ENCODE data around the gene FKBP6.
A peak's percentile ranks its signal among the peaks of the same experiment; 100 is the strongest.

The FKBP6 gene

GRCh38 chr7:73341877-73342276 lies 13.9 kb downstream of the FKBP6 start:
- Histone ChIP-seq H3K79me2 (ENCODE audit: low read length) (no peaks in the 10 kb centered on the region), H2AFZ (ENCODE audit: low read depth, low read length) (no peak overlapping the region)

DNA sequence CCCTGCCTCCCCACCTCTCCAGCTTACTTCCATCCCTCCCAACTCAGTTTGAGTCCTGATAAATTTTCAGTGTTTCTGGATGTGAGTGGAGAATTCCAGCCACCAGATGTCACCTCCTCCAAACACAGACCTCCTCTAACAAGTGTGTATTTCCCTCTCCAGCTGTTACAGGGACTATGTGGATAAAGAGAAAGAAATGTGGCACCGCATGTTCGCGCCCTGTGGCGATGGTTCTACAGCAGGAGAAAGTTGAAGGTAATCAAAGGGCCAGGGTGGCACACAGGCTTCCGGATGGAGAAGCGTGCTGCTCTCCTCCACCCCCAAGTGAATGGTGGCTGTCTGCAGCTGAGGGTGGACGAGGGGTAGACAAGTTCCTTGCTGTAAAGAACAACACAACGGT lies 14.7 kb downstream of the FKBP6 start:
- H3K27ac ChIP-seq (ENCODE audit: low read length) = no peak overlapping the region
- H3K4me1 ChIP-seq (ENCODE audit: low read length) = no peaks in the 10 kb centered on the region
- no peaks in the 10 kb centered on the region for H4K20me1 ChIP-seq (ENCODE audit: insufficient read depth, low read length)
- no peak overlapping the region for H3K9ac ChIP-seq (ENCODE audit: low read length)
- H3K36me3 ChIP-seq (replicated peaks; ENCODE audit: low read depth, low read length) = no peaks in the 10 kb centered on the region
- H2AFZ ChIP-seq (ENCODE audit: low read depth, low read length) = no peak overlapping the region
- no peaks in the 10 kb centered on the region for H3K9me3 ChIP-seq (ENCODE audit: insufficient read depth, low read length)
- H3K27me3 ChIP-seq (ENCODE audit: low read depth, low read length) = no peaks in the 10 kb centered on the region
- H3K4me3 ChIP-seq (ENCODE audit: low read length) = no peak overlapping the region
- H3K79me2 ChIP-seq (ENCODE audit: low read length) = no peaks in the 10 kb centered on the region
- no peak overlapping the region for H3K4me2 ChIP-seq (ENCODE audit: low read length)
- TF ChIP-seq EZH2phosphoT487 (IDR thresholded peaks at IDR 0.05; ENCODE audit: low read depth) = no peak
- no peak for TF ChIP-seq CTCF (IDR thresholded peaks at IDR 0.05; ENCODE audit: low read depth, low read length)

More at GRCh38 chr7:73341877-73342276, 13.9 kb downstream of the FKBP6 start:
- Histone ChIP-seq H3K9me3 (ENCODE audit: insufficient read depth, low read length) (no peaks in the 10 kb centered on the region), H3K4me2 (ENCODE audit: low read length) (peak overlapping the region; percentile 5; the same call in 1 of the 2 replicates), H3K36me3 (replicated peaks; ENCODE audit: low read depth, low read length) (no peaks in the 10 kb centered on the region), H3K4me3 (ENCODE audit: low read length) (no peak overlapping the region), H3K4me1 (ENCODE audit: low read length) (no peaks in the 10 kb centered on the region), H3K27ac (ENCODE audit: low read length) (no peak overlapping the region), H4K20me1 (ENCODE audit: insufficient read depth, low read length) (no peaks in the 10 kb centered on the region), H3K27me3 (ENCODE audit: low read depth, low read length) (no peaks in the 10 kb centered on the region), H3K9ac (ENCODE audit: low read length) (no peak overlapping the region)
- no peak for TF ChIP-seq CTCF (IDR thresholded peaks at IDR 0.05; ENCODE audit: low read depth, low read length)

GRCh38 chr7:73343671-73344380 lies 15.9 kb downstream of the FKBP6 start:
- H3K4me2 ChIP-seq (ENCODE audit: low read length) = no peak overlapping the region
- no peaks in the 10 kb centered on the region for H3K9me3 ChIP-seq (ENCODE audit: insufficient read depth, low read length)
- no peaks in the 10 kb centered on the region for H4K20me1 ChIP-seq (ENCODE audit: insufficient read depth, low read length)
- TF ChIP-seq EZH2phosphoT487 (IDR thresholded peaks at IDR 0.05; ENCODE audit: low read depth) (no peak), CTCF (IDR thresholded peaks at IDR 0.05; ENCODE audit: low read depth, low read length) (no peak)
- no peak overlapping the region for H3K27ac ChIP-seq (ENCODE audit: low read length)
- no peak overlapping the region for H2AFZ ChIP-seq (ENCODE audit: low read depth, low read length)
- H3K9ac ChIP-seq (ENCODE audit: low read length) = no peak overlapping the region
- H3K27me3 ChIP-seq (ENCODE audit: low read depth, low read length) = no peaks in the 10 kb centered on the region
- H3K4me1 ChIP-seq (ENCODE audit: low read length) = no peaks in the 10 kb centered on the region
- H3K36me3 ChIP-seq (replicated peaks; ENCODE audit: low read depth, low read length) = no peaks in the 10 kb centered on the region
- no peaks in the 10 kb centered on the region for H3K79me2 ChIP-seq (ENCODE audit: low read length)
- H3K4me3 ChIP-seq (ENCODE audit: low read length) = no peak overlapping the region

GRCh38 chr7:73345538-73345937 lies 17.6 kb downstream of the FKBP6 start:
- Histone ChIP-seq H3K27me3 (ENCODE audit: low read depth, low read length) (no peaks in the 10 kb centered on the region), H2AFZ (ENCODE audit: low read depth, low read length) (no peak overlapping the region), H3K4me1 (ENCODE audit: low read length) (no peaks in the 10 kb centered on the region), H4K20me1 (ENCODE audit: insufficient read depth, low read length) (no peaks in the 10 kb centered on the region), H3K79me2 (ENCODE audit: low read length) (no peaks in the 10 kb centered on the region), H3K36me3 (replicated peaks; ENCODE audit: low read depth, low read length) (no peaks in the 10 kb centered on the region), H3K4me2 (ENCODE audit: low read length) (no peak overlapping the region), H3K4me3 (ENCODE audit: low read length) (no peak overlapping the region), H3K9me3 (ENCODE audit: insufficient read depth, low read length) (no peaks in the 10 kb centered on the region), H3K27ac (ENCODE audit: low read length) (no peak overlapping the region), H3K9ac (ENCODE audit: low read length) (no peak overlapping the region)
- TF ChIP-seq EZH2phosphoT487 (IDR thresholded peaks at IDR 0.05; ENCODE audit: low read depth) (no peak), CTCF (IDR thresholded peaks at IDR 0.05; ENCODE audit: low read depth, low read length) (no peak)
